Kidney epithelial cell (primary cell): ENCODE measurements around the gene INO80. TPM values are rescaled to one million over a fixed set of nuclear protein-coding genes. Genes with fewer than 3 reads are reported as not detected.

ENCODE experiments used
- DNase-seq: peaks from one replicate; pipeline ENCODE4 v3.0.0-alpha.2; 2010; ENCODE audit warnings: low read depth
- H3K27me3 ChIP-seq: 2 replicates; pipeline ENCODE4 v1.6.0; 2011; ENCODE audit warnings: low read length; ENCODE audit not compliant: control insufficient read depth, insufficient read depth
- H3K36me3 ChIP-seq: 2 replicates; pipeline ENCODE4 v1.5.1; 2011; ENCODE audit warnings: low read length; ENCODE audit not compliant: control insufficient read depth, insufficient read depth
- H3K4me3 ChIP-seq: 2 replicates; pipeline ENCODE4 v1.5.1; 2011; ENCODE audit warnings: low read depth, mild to moderate bottlenecking, control low read depth, low read length
- CTCF ChIP-seq: IDR thresholded peaks from 2 replicates; pipeline ENCODE4 v1.5.1; 2011; ENCODE audit warnings: mild to moderate bottlenecking, moderate library complexity, low read length, control low read depth, inconsistent platforms; ENCODE audit not compliant: insufficient read depth, poor library complexity, severe bottlenecking
- total RNA-seq: library from RNA; depleted of rRNA; stranded (reverse); fragments of >200 nt; gene quantifications from 2 replicates; pipeline ENCODE4 v1.2.3, GENCODE V29; 2015

The INO80 gene
- total RNA-seq, 1 donor from 2014 or later: 26.7 TPM

GRCh38 chr15:40931300-40932142 lies 184.6 kb downstream of the INO80 start:
- TF ChIP-seq CTCF: no peak
- Histone ChIP-seq H3K27me3 (peaks cover 72% of the 10 kb centered on the region), H3K4me3 (no peak overlapping the region), H3K36me3 (no peaks in the 10 kb centered on the region)
- DNase-seq: no peak

- H3K4me3 ChIP-seq: peak overlapping the region; percentile 14
- H3K36me3 ChIP-seq: no peaks in the 10 kb centered on the region
- TF ChIP-seq CTCF: peak; percentile 90
- DNase-seq: no peak
- H3K27me3 ChIP-seq: peaks cover 81% of the 10 kb centered on the region
Observed at GRCh38 chr15:40930430-40931299, 185.4 kb downstream of the INO80 start.

- TF ChIP-seq CTCF: no peak
- Histone ChIP-seq H3K36me3 (no peaks in the 10 kb centered on the region), H3K27me3 (peaks cover 85% of the 10 kb centered on the region), H3K4me3 (peak overlapping the region; percentile 25)
- no peak for DNase-seq
Observed at GRCh38 chr15:40929660-40930429, 186.2 kb downstream of the INO80 start.

Other genes starting within 250 kb of the INO80 start
- gene RHOV, start 242.0 kb downstream of the INO80 start, total RNA-seq: 2.0 and 3.6 TPM in 2 replicates
- gene VPS18, start 221.8 kb downstream of the INO80 start, total RNA-seq: 66.0 and 69.4 TPM in 2 replicates
- gene DLL4, start 186.9 kb downstream of the INO80 start, total RNA-seq: 0.50 and 0.82 TPM in 2 replicates
- 84.4 and 86.3 TPM in 2 replicates for gene CHAC1, start 162.8 kb downstream of the INO80 start, total RNA-seq
- gene EXD1, start 114.5 kb upstream of the INO80 start, total RNA-seq: 0.17 TPM in 1 of 2 replicates, not detected in the other
- gene CHP1, start 115.0 kb upstream of the INO80 start, total RNA-seq: 127 and 156 TPM in 2 replicates
- 2.7 and 4.4 TPM in 2 replicates for gene OIP5, start 216.3 kb upstream of the INO80 start, total RNA-seq
- 15.1 and 21.3 TPM in 2 replicates for gene NUSAP1, start 216.6 kb upstream of the INO80 start, total RNA-seq